Liver (tissue), 9 donors: ENCODE measurements around the gene ATP10A. TPM values are rescaled to one million over a fixed set of nuclear protein-coding genes. Genes with fewer than 3 reads are reported as not detected.

Source experiments
- DNase-seq: peaks from one replicate; pipeline ENCODE4 v3.0.0-alpha.2; 2017; ENCODE audit warnings: low spot score
- H3K27ac ChIP-seq, 2 donors: one replicate each; pipeline ENCODE4 v1.7.0; 2013; ENCODE audit warnings: inconsistent platforms in 2 of 2, low read length in 2 of 2, control low read depth in 1 of 2, low read depth in 1 of 2, mild to moderate bottlenecking in 1 of 2
- H3K27me3 ChIP-seq, 4 donors: one replicate each; pipeline versions ENCODE4 v1.6.1 to v1.7.0; 2013; ENCODE audit warnings: low read length in 3 of 4, inconsistent platforms in 1 of 4, mild to moderate bottlenecking in 1 of 4, moderate library complexity in 1 of 4; ENCODE audit not compliant: control insufficient read depth in 4 of 4, insufficient read depth in 4 of 4
- H3K36me3 ChIP-seq, 4 donors: one replicate each; pipeline versions ENCODE4 v1.6.1 to v1.7.0; 2013; ENCODE audit warnings: low read length in 3 of 4, mild to moderate bottlenecking in 3 of 4, low read depth in 1 of 4, moderate library complexity in 1 of 4; ENCODE audit not compliant: control insufficient read depth in 4 of 4, insufficient read depth in 3 of 4
- H3K4me1 ChIP-seq, 4 donors: one replicate each; pipeline versions ENCODE4 v1.6.1 to v1.7.0; 2013; ENCODE audit warnings: low read length in 3 of 4, mild to moderate bottlenecking in 3 of 4, moderate library complexity in 1 of 4; ENCODE audit not compliant: control insufficient read depth in 4 of 4, insufficient read depth in 4 of 4
- H3K4me3 ChIP-seq, 3 donors: one replicate each; pipeline versions ENCODE4 v1.6.1 to v1.7.0; 2013; ENCODE audit warnings: low read length in 3 of 3, control low read depth in 1 of 3, low read depth in 1 of 3, mild to moderate bottlenecking in 1 of 3
- H3K9ac ChIP-seq, 2 donors: one replicate each; pipeline ENCODE4 v1.7.0; 2013; ENCODE audit warnings: low read length in 2 of 2, mild to moderate bottlenecking in 2 of 2, moderate library complexity in 2 of 2, control low read depth in 1 of 2, low read depth in 1 of 2
- H3K9me3 ChIP-seq, 4 donors: one replicate each; pipeline versions ENCODE4 v1.6.1 to v1.7.0; 2013; ENCODE audit warnings: low read length in 3 of 4; ENCODE audit not compliant: control insufficient read depth in 4 of 4
- FOXA1 ChIP-seq: IDR thresholded peaks from 2 replicates; pipeline ENCODE4 v1.6.1; 2016; ENCODE audit warnings: antibody characterized with exemption
- GABPA ChIP-seq, 2 donors: IDR thresholded peaks in 1 of 2; conservative IDR thresholded peaks in 1 of 2; 2 replicates each; pipeline ENCODE4 v1.6.1; 2016; ENCODE audit warnings: antibody characterized with exemption in 2 of 2, mild to moderate bottlenecking in 1 of 2, moderate library complexity in 1 of 2
- HNF4A ChIP-seq, 2 donors: conservative IDR thresholded peaks; 2 replicates each; pipeline ENCODE4 v1.6.1; 2016; ENCODE audit warnings: antibody characterized with exemption in 2 of 2, mild to moderate bottlenecking in 2 of 2
- HNF4G ChIP-seq: IDR thresholded peaks from 2 replicates; pipeline ENCODE4 v1.6.1; 2016; ENCODE audit warnings: antibody characterized with exemption
- JUND ChIP-seq, 2 donors: IDR thresholded peaks; 2 replicates each; pipeline ENCODE4 v1.6.1; 2016; ENCODE audit warnings: antibody characterized with exemption in 2 of 2
- NR2F2 ChIP-seq: IDR thresholded peaks from 2 replicates; pipeline ENCODE4 v1.6.1; 2016; ENCODE audit warnings: antibody characterized with exemption
- RAD21 ChIP-seq, 2 donors: IDR thresholded peaks; 2 replicates each; pipeline ENCODE4 v1.6.1; 2016; ENCODE audit warnings: antibody characterized with exemption in 2 of 2, mild to moderate bottlenecking in 2 of 2
- RXRA ChIP-seq, 2 donors: IDR thresholded peaks; 2 replicates each; pipeline ENCODE4 v1.6.1; 2017 to 2018; ENCODE audit warnings: antibody characterized with exemption in 2 of 2, mild to moderate bottlenecking in 1 of 2
- SP1 ChIP-seq: IDR thresholded peaks from 2 replicates; pipeline ENCODE4 v1.6.1; 2018; ENCODE audit warnings: antibody characterized with exemption, mild to moderate bottlenecking
- TAF1 ChIP-seq: conservative IDR thresholded peaks from 2 replicates; pipeline ENCODE4 v1.6.1; 2016; ENCODE audit warnings: antibody characterized with exemption, mild to moderate bottlenecking
- YY1 ChIP-seq: IDR thresholded peaks from 2 replicates; pipeline ENCODE4 v1.6.1; 2016; ENCODE audit warnings: antibody characterized with exemption, mild to moderate bottlenecking
- WGBS: extraction: QIAGEN DNeasy Blood & Tissue Kit; methylation state at CpG from one replicate; pipeline ENCODE4 v1.1.7; 2013; 5-methylcytosine and 5-hydroxymethylcytosine counted together
- polyA plus RNA-seq, 2 donors: library from polyadenylated mRNA; stranded (reverse) in 1 of 2; unstranded in 1 of 2; fragments of 200-250 nt in 1 of 2; fragments of >200 nt in 1 of 2; fragmentation: Nextera tagmentation in 1 of 2; extraction: Ambion mirVana in 1 of 2; gene quantifications; one replicate each; pipeline versions ENCODE4 v1.2.1 to v1.2.3, GENCODE V29; 2013 to 2015
- total RNA-seq, 2 donors: library from RNA; depleted of rRNA; stranded (reverse); fragments of >200 nt; gene quantifications; one replicate each; pipeline ENCODE4 v1.2.3, GENCODE V29; 2014
- TF ChIP-seq, protein P1 (sequence below): IDR thresholded peaks from 2 replicates; pipeline ENCODE4 v1.6.1; 2016; ENCODE audit warnings: antibody characterized with exemption, mild to moderate bottlenecking
- TF ChIP-seq, protein P2 (sequence below): fragments of 150-350 bp; IDR thresholded peaks from 2 replicates; pipeline ENCODE4 v1.5.1; 2017; ENCODE audit warnings: improper control_type of control experiment, low read depth, low read length; ENCODE audit not compliant: missing input control
- TF ChIP-seq, protein P3 (sequence below): IDR thresholded peaks from 2 replicates; pipeline ENCODE4 v1.6.1; 2016; ENCODE audit warnings: antibody characterized with exemption
- TF ChIP-seq, protein P4 (sequence below): IDR thresholded peaks from 2 replicates; pipeline ENCODE4 v1.6.1; 2016; ENCODE audit warnings: antibody characterized with exemption
- donor health status: healthy.
- donor health status: healthy.
- donor health status: healthy.
- donor health status: healthy.
- donor health status: healthy.

The ATP10A gene
- total and polyA plus RNA-seq, 4 donors = 0.22 to 1.8 (median 0.39) TPM

DNA sequence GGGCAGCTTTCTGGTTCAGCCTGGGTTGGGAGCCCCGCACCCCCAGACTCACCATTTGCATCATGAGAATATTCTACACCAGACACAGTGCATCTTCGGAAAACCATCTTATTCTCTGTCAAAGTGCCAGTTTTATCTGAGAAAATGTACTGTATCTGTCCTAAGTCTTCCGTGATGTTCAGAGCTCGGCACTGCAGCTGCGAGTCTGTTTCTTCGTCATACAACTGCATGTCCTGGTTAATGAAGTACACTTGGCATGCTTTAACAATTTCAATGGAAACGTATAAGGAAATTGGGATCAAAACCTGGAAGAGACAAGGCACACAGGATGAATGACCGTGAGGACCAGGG is 141.5 kb downstream of the ATP10A start:
- Histone ChIP-seq H3K4me3 (no peak overlapping the region), H3K9ac (no peak overlapping the region), H3K9me3 (no peaks in the 10 kb centered on the region), H3K4me1 (no peaks in the 10 kb centered on the region), H3K36me3 (no peaks in the 10 kb centered on the region), H3K27ac (no peak overlapping the region), H3K27me3 (peaks cover 0 to 6% (median 0%) of the 10 kb centered on the region in 4 donors)
- TF ChIP-seq, protein P1, sequence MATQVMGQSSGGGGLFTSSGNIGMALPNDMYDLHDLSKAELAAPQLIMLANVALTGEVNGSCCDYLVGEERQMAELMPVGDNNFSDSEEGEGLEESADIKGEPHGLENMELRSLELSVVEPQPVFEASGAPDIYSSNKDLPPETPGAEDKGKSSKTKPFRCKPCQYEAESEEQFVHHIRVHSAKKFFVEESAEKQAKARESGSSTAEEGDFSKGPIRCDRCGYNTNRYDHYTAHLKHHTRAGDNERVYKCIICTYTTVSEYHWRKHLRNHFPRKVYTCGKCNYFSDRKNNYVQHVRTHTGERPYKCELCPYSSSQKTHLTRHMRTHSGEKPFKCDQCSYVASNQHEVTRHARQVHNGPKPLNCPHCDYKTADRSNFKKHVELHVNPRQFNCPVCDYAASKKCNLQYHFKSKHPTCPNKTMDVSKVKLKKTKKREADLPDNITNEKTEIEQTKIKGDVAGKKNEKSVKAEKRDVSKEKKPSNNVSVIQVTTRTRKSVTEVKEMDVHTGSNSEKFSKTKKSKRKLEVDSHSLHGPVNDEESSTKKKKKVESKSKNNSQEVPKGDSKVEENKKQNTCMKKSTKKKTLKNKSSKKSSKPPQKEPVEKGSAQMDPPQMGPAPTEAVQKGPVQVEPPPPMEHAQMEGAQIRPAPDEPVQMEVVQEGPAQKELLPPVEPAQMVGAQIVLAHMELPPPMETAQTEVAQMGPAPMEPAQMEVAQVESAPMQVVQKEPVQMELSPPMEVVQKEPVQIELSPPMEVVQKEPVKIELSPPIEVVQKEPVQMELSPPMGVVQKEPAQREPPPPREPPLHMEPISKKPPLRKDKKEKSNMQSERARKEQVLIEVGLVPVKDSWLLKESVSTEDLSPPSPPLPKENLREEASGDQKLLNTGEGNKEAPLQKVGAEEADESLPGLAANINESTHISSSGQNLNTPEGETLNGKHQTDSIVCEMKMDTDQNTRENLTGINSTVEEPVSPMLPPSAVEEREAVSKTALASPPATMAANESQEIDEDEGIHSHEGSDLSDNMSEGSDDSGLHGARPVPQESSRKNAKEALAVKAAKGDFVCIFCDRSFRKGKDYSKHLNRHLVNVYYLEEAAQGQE = no peak
- TF ChIP-seq YY1 (no peak), SP1 (no peak), RXRA (IDR thresholded peaks at IDR 0.05) (no peak), GABPA (IDR thresholded peaks at IDR 0.05 in 1 of 2, conservative IDR thresholded peaks at IDR 0.05 in 1 of 2) (no peak), JUND (IDR thresholded peaks at IDR 0.05) (no peak), HNF4A (conservative IDR thresholded peaks at IDR 0.05) (no peak), RAD21 (IDR thresholded peaks at IDR 0.05) (no peak), NR2F2 (no peak), HNF4G (no peak), TAF1 (no peak)
- TF ChIP-seq, protein P2, sequence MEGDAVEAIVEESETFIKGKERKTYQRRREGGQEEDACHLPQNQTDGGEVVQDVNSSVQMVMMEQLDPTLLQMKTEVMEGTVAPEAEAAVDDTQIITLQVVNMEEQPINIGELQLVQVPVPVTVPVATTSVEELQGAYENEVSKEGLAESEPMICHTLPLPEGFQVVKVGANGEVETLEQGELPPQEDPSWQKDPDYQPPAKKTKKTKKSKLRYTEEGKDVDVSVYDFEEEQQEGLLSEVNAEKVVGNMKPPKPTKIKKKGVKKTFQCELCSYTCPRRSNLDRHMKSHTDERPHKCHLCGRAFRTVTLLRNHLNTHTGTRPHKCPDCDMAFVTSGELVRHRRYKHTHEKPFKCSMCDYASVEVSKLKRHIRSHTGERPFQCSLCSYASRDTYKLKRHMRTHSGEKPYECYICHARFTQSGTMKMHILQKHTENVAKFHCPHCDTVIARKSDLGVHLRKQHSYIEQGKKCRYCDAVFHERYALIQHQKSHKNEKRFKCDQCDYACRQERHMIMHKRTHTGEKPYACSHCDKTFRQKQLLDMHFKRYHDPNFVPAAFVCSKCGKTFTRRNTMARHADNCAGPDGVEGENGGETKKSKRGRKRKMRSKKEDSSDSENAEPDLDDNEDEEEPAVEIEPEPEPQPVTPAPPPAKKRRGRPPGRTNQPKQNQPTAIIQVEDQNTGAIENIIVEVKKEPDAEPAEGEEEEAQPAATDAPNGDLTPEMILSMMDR = no peak
- TF ChIP-seq, protein P3, sequence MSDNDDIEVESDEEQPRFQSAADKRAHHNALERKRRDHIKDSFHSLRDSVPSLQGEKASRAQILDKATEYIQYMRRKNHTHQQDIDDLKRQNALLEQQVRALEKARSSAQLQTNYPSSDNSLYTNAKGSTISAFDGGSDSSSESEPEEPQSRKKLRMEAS = no peak
- DNase-seq = no peak
- 72% methylated on average over 8 of the region's 8 CpGs for WGBS

DNA sequence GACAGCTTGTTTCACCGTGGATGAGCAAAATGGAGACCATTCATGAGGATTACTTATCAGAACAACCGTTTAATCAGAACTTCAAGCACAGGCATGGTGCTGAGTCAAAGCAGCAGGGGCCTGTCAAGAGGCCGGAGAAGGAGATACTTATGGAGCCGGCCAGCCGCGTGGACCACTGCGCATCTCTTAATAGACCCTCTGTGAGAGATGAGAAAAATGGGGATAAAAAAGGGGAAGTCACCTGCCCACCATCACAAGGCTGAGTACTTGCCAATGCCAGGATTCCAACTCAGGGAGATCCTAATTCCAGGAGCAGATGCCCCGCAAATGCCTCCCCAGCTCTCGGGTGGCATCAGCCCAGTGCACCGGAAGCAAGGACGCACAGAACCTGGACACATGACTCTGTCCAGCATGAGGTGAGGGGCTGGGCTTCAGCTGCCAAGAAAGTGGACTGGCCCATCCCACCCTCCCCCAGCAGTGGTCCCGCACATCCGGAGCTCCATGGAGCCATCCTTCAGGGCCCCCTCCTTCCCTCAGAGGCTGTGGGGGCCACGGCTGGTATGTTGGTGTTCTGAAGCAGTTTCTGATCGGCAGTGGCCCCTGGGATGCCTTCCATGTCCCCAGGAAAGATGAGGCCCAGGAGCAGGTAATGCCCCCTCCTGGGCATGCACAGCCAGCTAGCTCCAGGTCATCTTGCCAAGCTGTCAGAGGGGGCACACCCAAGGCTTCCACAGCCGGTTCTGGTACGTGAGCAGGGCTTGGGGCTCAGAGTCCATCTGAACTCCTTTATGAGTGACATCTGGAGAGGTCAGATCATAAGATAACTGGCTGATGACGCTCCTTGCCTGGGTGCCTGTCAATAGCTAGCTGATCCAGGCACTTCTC is 143.8 kb downstream of the ATP10A start:
- WGBS = 80% methylated on average over 18 of the region's 18 CpGs

More for the DNA sequence above, 143.8 kb downstream of the ATP10A start:
- no peak for DNase-seq
- Histone ChIP-seq H3K27me3 (peaks cover 0 to under 1% (median 0%) of the 10 kb centered on the region in 4 donors), H3K27ac (no peak overlapping the region), H3K4me3 (no peak overlapping the region), H3K9me3 (no peaks in the 10 kb centered on the region), H3K9ac (no peak overlapping the region), H3K36me3 (no peaks in the 10 kb centered on the region), H3K4me1 (no peaks in the 10 kb centered on the region)
- no peak for TF ChIP-seq FOXA1
- no peak for TF ChIP-seq SP1
- no peak for TF ChIP-seq TAF1
- TF ChIP-seq JUND (IDR thresholded peaks at IDR 0.05) = no peak
- TF ChIP-seq, protein P1 = no peak
- TF ChIP-seq, protein P3 = no peak
- no peak for TF ChIP-seq HNF4A (conservative IDR thresholded peaks at IDR 0.05)
- TF ChIP-seq YY1 = no peak
- TF ChIP-seq, protein P4, sequence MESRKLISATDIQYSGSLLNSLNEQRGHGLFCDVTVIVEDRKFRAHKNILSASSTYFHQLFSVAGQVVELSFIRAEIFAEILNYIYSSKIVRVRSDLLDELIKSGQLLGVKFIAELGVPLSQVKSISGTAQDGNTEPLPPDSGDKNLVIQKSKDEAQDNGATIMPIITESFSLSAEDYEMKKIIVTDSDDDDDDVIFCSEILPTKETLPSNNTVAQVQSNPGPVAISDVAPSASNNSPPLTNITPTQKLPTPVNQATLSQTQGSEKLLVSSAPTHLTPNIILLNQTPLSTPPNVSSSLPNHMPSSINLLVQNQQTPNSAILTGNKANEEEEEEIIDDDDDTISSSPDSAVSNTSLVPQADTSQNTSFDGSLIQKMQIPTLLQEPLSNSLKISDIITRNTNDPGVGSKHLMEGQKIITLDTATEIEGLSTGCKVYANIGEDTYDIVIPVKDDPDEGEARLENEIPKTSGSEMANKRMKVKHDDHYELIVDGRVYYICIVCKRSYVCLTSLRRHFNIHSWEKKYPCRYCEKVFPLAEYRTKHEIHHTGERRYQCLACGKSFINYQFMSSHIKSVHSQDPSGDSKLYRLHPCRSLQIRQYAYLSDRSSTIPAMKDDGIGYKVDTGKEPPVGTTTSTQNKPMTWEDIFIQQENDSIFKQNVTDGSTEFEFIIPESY = no peak
